Subcutaneous abdominal adipose tissue (tissue), 5 donors: ENCODE measurements around the gene PPP1CA.
A peak's percentile ranks its signal among the peaks of the same experiment; 100 is the strongest.

Experiments
- H3K27ac ChIP-seq: one replicate; pipeline ENCODE4 v1.7.0; 2013; ENCODE audit warnings: low read depth, mild to moderate bottlenecking, inconsistent platforms, low read length, moderate library complexity
- H3K27me3 ChIP-seq, 5 donors: one replicate each; pipeline ENCODE4 v1.7.0; 2013; ENCODE audit warnings: low read length in 5 of 5, inconsistent platforms in 1 of 5; ENCODE audit not compliant: control insufficient read depth in 5 of 5, insufficient read depth in 4 of 5
- H3K36me3 ChIP-seq, 5 donors: one replicate each; pipeline ENCODE4 v1.7.0; 2013; ENCODE audit warnings: low read length in 5 of 5; ENCODE audit not compliant: control insufficient read depth in 5 of 5, insufficient read depth in 5 of 5
- H3K4me1 ChIP-seq, 5 donors: one replicate each; pipeline ENCODE4 v1.7.0; 2013; ENCODE audit warnings: low read length in 5 of 5, mild to moderate bottlenecking in 3 of 5, moderate library complexity in 1 of 5; ENCODE audit not compliant: control insufficient read depth in 5 of 5, insufficient read depth in 5 of 5
- H3K4me3 ChIP-seq, 5 donors: one replicate each; pipeline ENCODE4 v1.7.0; 2013; ENCODE audit warnings: low read length in 5 of 5, low read depth in 1 of 5
- H3K9ac ChIP-seq, 5 donors: one replicate each; pipeline ENCODE4 v1.7.0; 2013; ENCODE audit warnings: low read length in 5 of 5, mild to moderate bottlenecking in 4 of 5, moderate library complexity in 3 of 5
- H3K9me3 ChIP-seq, 5 donors: one replicate each; pipeline ENCODE4 v1.7.0; 2013; ENCODE audit warnings: low read length in 5 of 5; ENCODE audit not compliant: control insufficient read depth in 5 of 5
- donor health status: healthy.
- donor health status: healthy.
- donor health status: healthy.
- donor health status: healthy.
- donor health status: healthy.

The PPP1CA gene

GRCh38 chr11:67395555-67396258 is 6.0 kb downstream of the PPP1CA start:
- Histone ChIP-seq H3K9ac (no peak overlapping the region), H3K27ac (no peak overlapping the region), H3K4me3 (no peak overlapping the region), H3K4me1 (peaks cover 8 to 60% (median 54%) of the 10 kb centered on the region in 5 donors), H3K36me3 (peaks cover 0 to 51% (median 30%) of the 10 kb centered on the region in 5 donors), H3K27me3 (no peaks in the 10 kb centered on the region), H3K9me3 (no peaks in the 10 kb centered on the region)

- no peak overlapping the region for H3K4me3 ChIP-seq
- H3K27ac ChIP-seq, result no peak overlapping the region
- no peaks in the 10 kb centered on the region for H3K27me3 ChIP-seq
- H3K36me3 ChIP-seq, result peaks cover 0 to 45% (median 24%) of the 10 kb centered on the region in 5 donors
- H3K9me3 ChIP-seq, result no peaks in the 10 kb centered on the region
- H3K4me1 ChIP-seq, result peaks cover 3 to 47% (median 41%) of the 10 kb centered on the region in 5 donors
- H3K9ac ChIP-seq, result no peak overlapping the region
Measured at GRCh38 chr11:67393990-67394389, 7.7 kb downstream of the PPP1CA start.

GRCh38 chr11:67393437-67393836 is 8.2 kb downstream of the PPP1CA start:
- peaks cover 0 to 40% (median 18%) of the 10 kb centered on the region in 5 donors for H3K36me3 ChIP-seq
- H3K4me3 ChIP-seq, result no peak overlapping the region
- no peaks in the 10 kb centered on the region for H3K9me3 ChIP-seq
- peaks cover 3 to 42% (median 37%) of the 10 kb centered on the region in 5 donors for H3K4me1 ChIP-seq
- no peaks in the 10 kb centered on the region for H3K27me3 ChIP-seq
- no peak overlapping the region for H3K9ac ChIP-seq
- H3K27ac ChIP-seq, result no peak overlapping the region

GRCh38 chr11:67392183-67392715 is 9.4 kb downstream of the PPP1CA start:
- peak overlapping the region; percentile 63 to 84 (median 78) for H3K9ac ChIP-seq
- H3K4me3 ChIP-seq, result peak overlapping the region; percentile 31 to 93 (median 87)
- peaks cover 0 to 28% (median 7%) of the 10 kb centered on the region in 5 donors for H3K36me3 ChIP-seq
- no peaks in the 10 kb centered on the region for H3K27me3 ChIP-seq
- H3K9me3 ChIP-seq, result no peaks in the 10 kb centered on the region
- H3K27ac ChIP-seq, result peak overlapping the region; percentile 69
- peaks cover 1 to 30% (median 26%) of the 10 kb centered on the region in 5 donors for H3K4me1 ChIP-seq

- H3K9me3 ChIP-seq, result no peaks in the 10 kb centered on the region
- peak within 1 kb of the TSS; percentile 86 for H3K27ac ChIP-seq
- peaks cover 0 to 22% (median 7%) of the 10 kb centered on the region in 5 donors for H3K36me3 ChIP-seq
- no peaks in the 10 kb centered on the region for H3K27me3 ChIP-seq
- H3K4me3 ChIP-seq, result peak within 1 kb of the TSS; percentile 85 to 93 (median 88)
- H3K9ac ChIP-seq, result peak within 1 kb of the TSS; percentile 85 to 92 (median 87)
- H3K4me1 ChIP-seq, result peaks cover 1 to 28% (median 25%) of the 10 kb centered on the region in 5 donors
Measured at GRCh38 chr11:67391304-67392182, 10.1 kb downstream of the PPP1CA start, which contains the start of gene RAD9A. Gene RAD9A, plus strand, starts transcription at chr11:67391986. Its CDS starts 59 bp downstream, at chr11:67392045.

- H3K36me3 ChIP-seq, result peaks cover 0 to 16% (median 4%) of the 10 kb centered on the region in 5 donors
- no peaks in the 10 kb centered on the region for H3K27me3 ChIP-seq
- H3K9ac ChIP-seq, result peak overlapping the region; percentile 85 to 92 (median 87)
- peaks cover 1 to 26% (median 23%) of the 10 kb centered on the region in 5 donors for H3K4me1 ChIP-seq
- no peaks in the 10 kb centered on the region for H3K9me3 ChIP-seq
- H3K27ac ChIP-seq, result peak overlapping the region; percentile 86
- peak overlapping the region; percentile 85 to 93 (median 88) for H3K4me3 ChIP-seq
Measured at GRCh38 chr11:67390947-67391303, 10.7 kb downstream of the PPP1CA start.

GRCh38 chr11:67389477-67389876 is 12.2 kb downstream of the PPP1CA start:
- H3K4me1 ChIP-seq, result peaks cover 1 to 26% (median 23%) of the 10 kb centered on the region in 5 donors
- H3K27me3 ChIP-seq, result peaks cover 0 to 3% (median 0%) of the 10 kb centered on the region in 5 donors
- no peak overlapping the region for H3K9ac ChIP-seq

GRCh38 chr11:67387518-67387917 is 14.1 kb downstream of the PPP1CA start:
- Histone ChIP-seq H3K9me3 (no peaks in the 10 kb centered on the region), H3K4me3 (no peak overlapping the region), H3K4me1 (peaks cover 0 to 19% (median 15%) of the 10 kb centered on the region in 5 donors), H3K27me3 (peaks cover 0 to 3% (median 0%) of the 10 kb centered on the region in 5 donors), H3K9ac (no peak overlapping the region), H3K36me3 (no peaks in the 10 kb centered on the region), H3K27ac (no peak overlapping the region)

More at GRCh38 chr11:67389477-67389876, 12.2 kb downstream of the PPP1CA start:
- H3K9me3 ChIP-seq, result no peaks in the 10 kb centered on the region
- no peak overlapping the region for H3K4me3 ChIP-seq
- peaks cover 0 to 9% (median 4%) of the 10 kb centered on the region in 5 donors for H3K36me3 ChIP-seq
- H3K27ac ChIP-seq, result no peak overlapping the region

GRCh38 chr11:67387069-67387468 is 14.6 kb downstream of the PPP1CA start:
- Histone ChIP-seq H3K4me3 (no peak overlapping the region), H3K27me3 (peaks cover 0 to 3% (median 0%) of the 10 kb centered on the region in 5 donors), H3K27ac (no peak overlapping the region), H3K4me1 (peaks cover 0 to 19% (median 12%) of the 10 kb centered on the region in 5 donors), H3K36me3 (no peaks in the 10 kb centered on the region), H3K9me3 (no peaks in the 10 kb centered on the region), H3K9ac (no peak overlapping the region)
